K562 (cell line): ENCODE data around the gene TRPC1. TPM values are rescaled to one million over a fixed set of nuclear protein-coding genes. Genes with fewer than 3 reads are reported as not detected.

Experiments
- ARID2 ChIP-seq: fragments of 450-650 bp; IDR thresholded peaks from 2 replicates; pipeline ENCODE4 v1.6.1; 2017; ENCODE audit warnings: antibody characterized with exemption, mild to moderate bottlenecking
- CBX2 ChIP-seq: fragments of 200-600 bp; sonication (generic); IDR thresholded peaks from one replicate; pipeline ENCODE4 v1.6.1; 2012; ENCODE audit warnings: mild to moderate bottlenecking, low read length, inconsistent platforms; ENCODE audit not compliant: insufficient read depth, poor library complexity, severe bottlenecking
- DMBX1 ChIP-seq: fragments of 250-450 bp; sonication (Bioruptor Pico); IDR thresholded peaks from 2 replicates; pipeline ENCODE4 v1.8.0; 2022; ENCODE audit warnings: inconsistent platforms, mild to moderate bottlenecking, moderate library complexity, borderline replicate concordance
- ETV1 ChIP-seq: fragments of 450-650 bp; conservative IDR thresholded peaks from 2 replicates; pipeline ENCODE4 v1.6.1; 2016; ENCODE audit warnings: missing genetic modification characterization, control low read depth, low read depth, missing compliant biosample characterization
- FOXM1 ChIP-seq, 2 experiments: fragments of 450-650 bp in 1 of 2; sonication (generic) in 1 of 2; formaldehyde crosslinking in 1 of 2; IDR thresholded peaks; 2 replicates each; pipeline versions ENCODE4 v1.6.1 to v1.9.0; 2017 to 2022; ENCODE audit warnings: low read depth in 2 of 2, mild to moderate bottlenecking in 2 of 2, missing genetic modification reagents in 1 of 2, moderate library complexity in 1 of 2
- FUS ChIP-seq: fragments of 200-400 bp; formaldehyde crosslinking; optimal IDR thresholded peaks from 2 replicates; pipeline ENCODE3; 2017; ENCODE audit warnings: low read depth, low read length
- GMEB1 ChIP-seq: fragments of 250-450 bp; sonication (Bioruptor Pico); IDR thresholded peaks from 2 replicates; pipeline ENCODE4 v1.4.0; 2020; ENCODE audit warnings: mild to moderate bottlenecking
- HDAC2 ChIP-seq: fragments of 450-650 bp; IDR thresholded peaks from 2 replicates; pipeline ENCODE4 v1.6.1; 2016; ENCODE audit warnings: mild to moderate bottlenecking
- MEIS2 ChIP-seq: fragments of 450-650 bp; IDR thresholded peaks from 2 replicates; pipeline ENCODE4 v1.6.1; 2014; ENCODE audit warnings: mild to moderate bottlenecking; ENCODE audit not compliant: partially characterized antibody
- NR2C2 ChIP-seq, 2 experiments: fragments of 200-800 bp in 1 of 2; sonication (Bioruptor generic) in 1 of 2; sonication (generic) in 1 of 2; formaldehyde crosslinking in 1 of 2; IDR thresholded peaks; 2 replicates each; pipeline versions ENCODE4 v1.6.1 to v1.8.0; 2016 to 2022; ENCODE audit warnings: mild to moderate bottlenecking in 1 of 2, missing compliant biosample characterization in 1 of 2, missing genetic modification characterization in 1 of 2, missing genetic modification reagents in 1 of 2
- RBFOX2 ChIP-seq: fragments of 200-400 bp; formaldehyde crosslinking; IDR thresholded peaks from 2 replicates; pipeline ENCODE4 v1.6.1; 2017; ENCODE audit warnings: low read depth, mild to moderate bottlenecking, low read length, moderate library complexity
- RBM25 ChIP-seq: fragments of 200-400 bp; formaldehyde crosslinking; IDR thresholded peaks from 2 replicates; pipeline ENCODE4 v1.6.1; 2018; ENCODE audit warnings: low read length, low read depth, moderate library complexity; ENCODE audit not compliant: severe bottlenecking
- SMAD3 ChIP-seq: fragments of 450-650 bp; formaldehyde crosslinking; conservative IDR thresholded peaks from 2 replicates; pipeline ENCODE4 v1.4.0; 2020; ENCODE audit warnings: mild to moderate bottlenecking
- YBX1 ChIP-seq: fragments of 450-650 bp; IDR thresholded peaks from 2 replicates; pipeline ENCODE4 v1.7.1; 2016; ENCODE audit warnings: mild to moderate bottlenecking
- YY1 ChIP-seq, 3 experiments: IDR thresholded peaks; 2 replicates each; pipeline ENCODE4 v1.6.1; 2011; ENCODE audit warnings: low read length in 2 of 3, mild to moderate bottlenecking in 2 of 3, moderate library complexity in 2 of 3, borderline replicate concordance in 1 of 3, control low read depth in 1 of 3, low read depth in 1 of 3; ENCODE audit not compliant: insufficient read depth in 3 of 3, insufficient replicate concordance in 2 of 3, control insufficient read depth in 1 of 3, insufficient read length in 1 of 3; ENCODE audit errors: extremely low read depth in 1 of 3
- ZNF174 ChIP-seq: fragments of 250-450 bp; sonication (Bioruptor Pico); IDR thresholded peaks from 2 replicates; pipeline ENCODE4 v1.4.0; 2020; ENCODE audit warnings: mild to moderate bottlenecking
- ZNF766 ChIP-seq: fragments of 200-800 bp; sonication (Bioruptor generic); conservative IDR thresholded peaks from 2 replicates; pipeline ENCODE4 v1.6.1; 2016; ENCODE audit warnings: missing genetic modification characterization, missing compliant biosample characterization
- polyA plus RNA-seq, 8 experiments: library from polyadenylated mRNA; depleted of rRNA in 4 of 8; stranded (reverse) in 5 of 8; unstranded in 3 of 8; fragments of >200 nt; fragmentation: Nextera tagmentation in 2 of 8; fragmentation: Illumina TruSeq in 1 of 8; extraction: Ambion mirVana in 2 of 8; extraction: Trizol in 1 of 8; gene quantifications; 2 replicates each; pipeline versions ENCODE4 v1.2.1 to v1.2.3, GENCODE V29; 2011 to 2014; ENCODE audit warnings: inconsistent platforms in 1 of 8, missing spikeins in 1 of 8
- total RNA-seq, 7 experiments: library from RNA; depleted of rRNA in 6 of 7; stranded (reverse); fragments of >200 nt in 6 of 7; fragmentation: Illumina TruSeq in 2 of 7; extraction: Trizol in 2 of 7; gene quantifications; 2 replicates each; pipeline versions ENCODE4 v1.2.1 to v1.2.3, GENCODE V29; 2011 to 2021; ENCODE audit warnings: low replicate concordance in 1 of 7
- TF ChIP-seq, protein P1 (sequence below): fragments of 450-650 bp; formaldehyde crosslinking; IDR thresholded peaks from 2 replicates; pipeline ENCODE4 v1.4.0; 2020; ENCODE audit warnings: mild to moderate bottlenecking, mixed read lengths
- TF ChIP-seq, protein P2 (sequence below): fragments of 450-650 bp; IDR thresholded peaks from 2 replicates; pipeline ENCODE4 v1.6.1; 2018; ENCODE audit not compliant: partially characterized antibody

TRPC1 gene
- total and polyA plus RNA-seq, 9 of the 15 experiments (the other 6 are each of a cell fraction or from before 2014, with no cell fraction given): 1.4 to 6.5 (median 3.0) TPM

DNA sequence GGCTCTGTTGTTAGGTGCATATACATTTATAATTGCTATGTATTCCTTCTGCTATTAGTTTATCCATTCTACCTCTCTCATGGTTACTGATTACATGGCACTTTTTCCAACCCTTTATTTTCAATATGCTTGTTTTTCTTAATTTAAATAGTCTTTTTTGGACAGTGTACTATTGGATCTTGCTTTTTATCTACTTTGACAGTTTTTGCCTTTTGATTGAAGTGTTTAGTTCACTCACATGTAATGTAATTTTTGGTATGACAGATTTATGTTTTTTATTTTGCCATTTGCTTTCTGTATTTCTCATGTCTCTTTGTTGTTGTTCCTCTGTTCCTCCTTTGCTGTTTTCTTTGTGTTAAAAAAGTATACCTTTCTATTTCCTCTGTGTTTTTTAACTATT is 44.5 kb downstream of the TRPC1 start (continued):
- TF ChIP-seq FOXM1 (IDR thresholded peaks at IDR 0.05; ENCODE audit: low read depth) (no peak), FOXM1 (CRISPR knock-in tag; IDR thresholded peaks at IDR 0.05; ENCODE audit: low read depth) (no peak), RBFOX2 (no peak), GMEB1 (CRISPR knock-in tag) (no peak), MEIS2 (peak; percentile 10), DMBX1 (CRISPR knock-in tag) (no peak), YBX1 (no peak), YY1 (IDR thresholded peaks at IDR 0.05; ENCODE audit: borderline replicate concordance in 1 of 3, control insufficient read depth in 1 of 3, extremely low read depth in 1 of 3, insufficient read depth in 3 of 3, insufficient read length in 1 of 3, insufficient replicate concordance in 2 of 3, low read depth in 1 of 3, low read length in 2 of 3) (no peak), SMAD3 (CRISPR knock-in tag) (no peak), ETV1 (tag) (no peak), FUS (no peak), ZNF174 (CRISPR knock-in tag) (no peak), HDAC2 (no peak), RBM25 (peak; percentile 19), CBX2 (no peak), ZNF766 (no peak), NR2C2 (CRISPR knock-in tag; IDR thresholded peaks at IDR 0.05) (no peak), NR2C2 (tag; IDR thresholded peaks at IDR 0.05) (no peak), ARID2 (no peak)
- TF ChIP-seq, protein P1, sequence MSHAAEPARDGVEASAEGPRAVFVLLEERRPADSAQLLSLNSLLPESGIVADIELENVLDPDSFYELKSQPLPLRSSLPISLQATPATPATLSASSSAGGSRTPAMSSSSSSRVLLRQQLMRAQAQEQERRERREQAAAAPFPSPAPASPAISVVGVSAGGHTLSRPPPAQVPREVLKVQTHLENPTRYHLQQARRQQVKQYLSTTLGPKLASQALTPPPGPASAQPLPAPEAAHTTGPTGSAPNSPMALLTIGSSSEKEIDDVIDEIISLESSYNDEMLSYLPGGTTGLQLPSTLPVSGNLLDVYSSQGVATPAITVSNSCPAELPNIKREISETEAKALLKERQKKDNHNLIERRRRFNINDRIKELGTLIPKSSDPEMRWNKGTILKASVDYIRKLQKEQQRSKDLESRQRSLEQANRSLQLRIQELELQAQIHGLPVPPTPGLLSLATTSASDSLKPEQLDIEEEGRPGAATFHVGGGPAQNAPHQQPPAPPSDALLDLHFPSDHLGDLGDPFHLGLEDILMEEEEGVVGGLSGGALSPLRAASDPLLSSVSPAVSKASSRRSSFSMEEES: no peak
- TF ChIP-seq, protein P2, sequence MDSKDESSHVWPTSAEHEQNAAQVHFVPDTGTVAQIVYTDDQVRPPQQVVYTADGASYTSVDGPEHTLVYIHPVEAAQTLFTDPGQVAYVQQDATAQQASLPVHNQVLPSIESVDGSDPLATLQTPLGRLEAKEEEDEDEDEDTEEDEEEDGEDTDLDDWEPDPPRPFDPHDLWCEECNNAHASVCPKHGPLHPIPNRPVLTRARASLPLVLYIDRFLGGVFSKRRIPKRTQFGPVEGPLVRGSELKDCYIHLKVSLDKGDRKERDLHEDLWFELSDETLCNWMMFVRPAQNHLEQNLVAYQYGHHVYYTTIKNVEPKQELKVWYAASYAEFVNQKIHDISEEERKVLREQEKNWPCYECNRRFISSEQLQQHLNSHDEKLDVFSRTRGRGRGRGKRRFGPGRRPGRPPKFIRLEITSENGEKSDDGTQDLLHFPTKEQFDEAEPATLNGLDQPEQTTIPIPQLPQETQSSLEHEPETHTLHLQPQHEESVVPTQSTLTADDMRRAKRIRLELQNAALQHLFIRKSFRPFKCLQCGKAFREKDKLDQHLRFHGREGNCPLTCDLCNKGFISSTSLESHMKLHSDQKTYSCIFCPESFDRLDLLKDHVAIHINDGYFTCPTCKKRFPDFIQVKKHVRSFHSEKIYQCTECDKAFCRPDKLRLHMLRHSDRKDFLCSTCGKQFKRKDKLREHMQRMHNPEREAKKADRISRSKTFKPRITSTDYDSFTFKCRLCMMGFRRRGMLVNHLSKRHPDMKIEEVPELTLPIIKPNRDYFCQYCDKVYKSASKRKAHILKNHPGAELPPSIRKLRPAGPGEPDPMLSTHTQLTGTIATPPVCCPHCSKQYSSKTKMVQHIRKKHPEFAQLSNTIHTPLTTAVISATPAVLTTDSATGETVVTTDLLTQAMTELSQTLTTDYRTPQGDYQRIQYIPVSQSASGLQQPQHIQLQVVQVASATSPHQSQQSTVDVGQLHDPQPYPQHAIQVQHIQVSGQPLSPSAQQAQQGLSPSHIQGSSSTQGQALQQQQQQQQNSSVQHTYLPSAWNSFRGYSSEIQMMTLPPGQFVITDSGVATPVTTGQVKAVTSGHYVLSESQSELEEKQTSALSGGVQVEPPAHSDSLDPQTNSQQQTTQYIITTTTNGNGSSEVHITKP: no peak
